HG03571 (cell line): ENCODE results near the gene C9orf40.
A peak's percentile ranks its signal among the peaks of the same experiment; 100 is the strongest.

Source experiments
- ATAC-seq: cut with Tn5 transposase; IDR thresholded peaks from one replicate; pipeline ENCODE4 v1.9.1; 2021; ENCODE audit not compliant: unreplicated experiment

C9orf40 gene

GRCh38 chr9:74952201-74953151 lies at the start of gene C9orf40:
TSS of gene C9orf40 (minus strand) at chr9:74952912. CDS start at chr9:74952611, 301 bp downstream.
- peak; percentile 92 for ATAC-seq

- peak; percentile 95 for ATAC-seq
Observed at GRCh38 chr9:75001719-75002421, 49.2 kb upstream of the C9orf40 start.

- peak; percentile 46 for ATAC-seq
Observed at GRCh38 chr9:75000835-75001234, 48.1 kb upstream of the C9orf40 start.

GRCh38 chr9:74985041-74985440 lies 32.3 kb upstream of the C9orf40 start:
- no peak for ATAC-seq

- no peak for ATAC-seq
Observed at GRCh38 chr9:74983709-74984108, 31.0 kb upstream of the C9orf40 start.

- no peak for ATAC-seq
Observed at GRCh38 chr9:74979844-74980243, 27.1 kb upstream of the C9orf40 start.

- no peak for ATAC-seq
Observed at GRCh38 chr9:74977287-74977686, 24.6 kb upstream of the C9orf40 start.

- ATAC-seq = no peak
Observed at GRCh38 chr9:74975538-74975937, 22.8 kb upstream of the C9orf40 start.

GRCh38 chr9:74974558-74974957 lies 21.8 kb upstream of the C9orf40 start:
- ATAC-seq = no peak

- ATAC-seq = no peak
Observed at GRCh38 chr9:74973714-74974113, 21.0 kb upstream of the C9orf40 start.

- ATAC-seq = no peak
Observed at GRCh38 chr9:74963056-74963455, 10.3 kb upstream of the C9orf40 start.

- no peak for ATAC-seq
Observed at GRCh38 chr9:74961496-74961895, 8.8 kb upstream of the C9orf40 start.

- no peak for ATAC-seq
Observed at GRCh38 chr9:74960561-74960960, 7.8 kb upstream of the C9orf40 start.

- no peak for ATAC-seq
Observed at GRCh38 chr9:74958587-74958986, 5.9 kb upstream of the C9orf40 start.

GRCh38 chr9:74953235-74953751 lies 581 bp upstream of the C9orf40 start:
- no peak for ATAC-seq

GRCh38 chr9:74951725-74952151 lies 974 bp downstream of the C9orf40 start:
- ATAC-seq = peak; percentile 32

GRCh38 chr9:74951107-74951720 lies 1.5 kb downstream of the C9orf40 start:
- no peak for ATAC-seq

GRCh38 chr9:74949859-74950855 lies 2.6 kb downstream of the C9orf40 start:
- ATAC-seq = no peak

- ATAC-seq = no peak
Observed at GRCh38 chr9:74948937-74949336, 3.8 kb downstream of the C9orf40 start.

- no peak for ATAC-seq
Observed at GRCh38 chr9:74946686-74947085, 6.0 kb downstream of the C9orf40 start.
